ENCODE results near the gene PDE8A. TPM values are rescaled to one million over a fixed set of nuclear protein-coding genes. Genes with fewer than 3 reads are reported as not detected.

The PDE8A gene
- total and polyA plus RNA-seq, 2 donors (not counting 1 experiment from before 2014, with no cell fraction given): 17.4 to 51.1 TPM

DNA sequence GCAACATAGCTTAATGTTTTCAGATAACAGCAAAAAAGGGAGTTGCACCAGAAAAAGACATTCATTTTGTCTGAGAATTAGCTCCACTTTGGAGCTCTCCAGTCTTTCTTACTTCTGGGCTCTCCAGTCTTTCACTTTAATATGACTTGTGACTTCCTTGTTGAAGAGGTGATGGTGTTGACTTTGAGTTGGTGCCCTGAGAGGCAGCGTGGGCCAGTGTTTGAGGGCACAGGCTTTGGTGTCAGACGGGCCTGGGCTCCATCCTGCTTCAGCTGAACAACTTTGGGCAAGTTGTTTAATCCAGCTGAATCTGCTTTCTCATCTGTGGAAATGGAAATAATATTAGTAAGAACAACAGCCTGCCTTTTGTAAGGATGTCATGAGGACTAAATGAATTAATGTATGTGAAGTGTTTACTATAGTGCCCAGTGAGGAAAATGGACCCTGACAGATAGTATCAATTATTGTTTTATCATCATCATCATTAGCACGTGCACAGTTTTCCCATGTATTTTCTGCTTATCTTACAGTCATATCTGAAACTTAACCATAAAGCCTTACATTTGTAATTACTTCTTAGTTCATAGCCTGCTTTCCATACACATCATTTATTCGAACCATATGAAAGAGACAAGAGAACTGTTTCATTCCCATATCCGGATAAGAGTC, 108.4 kb downstream of the PDE8A start:
- Histone ChIP-seq H3K27me3 (replicated peaks in 1 of 4; ENCODE audit: control extremely low read depth in 1 of 4, control insufficient read depth in 3 of 4, insufficient read depth in 4 of 4, low read length in 3 of 4) (no peaks in the 10 kb centered on the region), H3K9me3 (ENCODE audit: control extremely low read depth in 1 of 3, control insufficient read depth in 2 of 3, insufficient read depth in 1 of 3, low read length in 2 of 3) (peaks cover 0 to 2% (median 0%) of the 10 kb centered on the region in 3 donors), H3K4me3 (ENCODE audit: control extremely low read depth in 1 of 5, extremely low read depth in 1 of 5, insufficient read depth in 1 of 5, low read depth in 2 of 5, low read length in 4 of 5) (no peak overlapping the region), H3K4me2 (replicated peaks; ENCODE audit: low read depth, low read length, poor library complexity, severe bottlenecking) (no peak overlapping the region), H3K79me2 (ENCODE audit: control insufficient read depth, insufficient read depth, low read length) (no peaks in the 10 kb centered on the region), H4K20me1 (ENCODE audit: control insufficient read depth, insufficient read depth, low read length, poor library complexity, severe bottlenecking) (no peaks in the 10 kb centered on the region), H3K9ac (ENCODE audit: low read length) (no peak overlapping the region), H3K36me3 (replicated peaks in 1 of 2; ENCODE audit: control extremely low read depth in 1 of 2, control insufficient read depth in 1 of 2, extremely low read depth in 1 of 2, insufficient read depth in 2 of 2, low read length in 1 of 2) (peaks cover 0 to 26% of the 10 kb centered on the region in 2 experiments), H3K27ac (ENCODE audit: low read length in 2 of 2) (no peak overlapping the region), H2AFZ (ENCODE audit: insufficient read depth, low read depth, low read length, poor library complexity, severe bottlenecking) (no peak overlapping the region), H3K4me1 (ENCODE audit: control insufficient read depth in 2 of 2, insufficient read depth in 2 of 2, low read length in 2 of 2) (no peaks in the 10 kb centered on the region)
- CTCF ChIA-PET: interaction anchor here (1.0 kb wide), 1 partner anchor 17 kb away, joined by 3 read pairs; no protein-coding TSS in a partner anchor
- TF ChIP-seq EZH2 (IDR thresholded peaks at IDR 0.05; ENCODE audit: borderline replicate concordance, insufficient read depth, low read depth, low read length, poor library complexity, severe bottlenecking): no peak
- TF ChIP-seq, protein P1, sequence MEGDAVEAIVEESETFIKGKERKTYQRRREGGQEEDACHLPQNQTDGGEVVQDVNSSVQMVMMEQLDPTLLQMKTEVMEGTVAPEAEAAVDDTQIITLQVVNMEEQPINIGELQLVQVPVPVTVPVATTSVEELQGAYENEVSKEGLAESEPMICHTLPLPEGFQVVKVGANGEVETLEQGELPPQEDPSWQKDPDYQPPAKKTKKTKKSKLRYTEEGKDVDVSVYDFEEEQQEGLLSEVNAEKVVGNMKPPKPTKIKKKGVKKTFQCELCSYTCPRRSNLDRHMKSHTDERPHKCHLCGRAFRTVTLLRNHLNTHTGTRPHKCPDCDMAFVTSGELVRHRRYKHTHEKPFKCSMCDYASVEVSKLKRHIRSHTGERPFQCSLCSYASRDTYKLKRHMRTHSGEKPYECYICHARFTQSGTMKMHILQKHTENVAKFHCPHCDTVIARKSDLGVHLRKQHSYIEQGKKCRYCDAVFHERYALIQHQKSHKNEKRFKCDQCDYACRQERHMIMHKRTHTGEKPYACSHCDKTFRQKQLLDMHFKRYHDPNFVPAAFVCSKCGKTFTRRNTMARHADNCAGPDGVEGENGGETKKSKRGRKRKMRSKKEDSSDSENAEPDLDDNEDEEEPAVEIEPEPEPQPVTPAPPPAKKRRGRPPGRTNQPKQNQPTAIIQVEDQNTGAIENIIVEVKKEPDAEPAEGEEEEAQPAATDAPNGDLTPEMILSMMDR (IDR thresholded peaks at IDR 0.05): no peak
- ATAC-seq (ENCODE audit: low read depth): no peak
- H3K4me1 Mint-ChIP-seq: no peaks in the 10 kb centered on the region
- H3K4me3 Mint-ChIP-seq: no peak overlapping the region
- POLR2A ChIA-PET: no interaction called here
- H3K27me3 Mint-ChIP-seq: no peaks in the 10 kb centered on the region
- WGBS (ENCODE audit: insufficient coverage): 100% methylated on average over 2 of the region's 5 CpGs
- no peak overlapping the region for H3K27ac Mint-ChIP-seq
- no peak for DNase-seq
- H3K9me3 Mint-ChIP-seq (ENCODE audit: insufficient read depth): no peaks in the 10 kb centered on the region
- intact Hi-C loops (cut with micrococcal nuclease): no loop called here

DNA sequence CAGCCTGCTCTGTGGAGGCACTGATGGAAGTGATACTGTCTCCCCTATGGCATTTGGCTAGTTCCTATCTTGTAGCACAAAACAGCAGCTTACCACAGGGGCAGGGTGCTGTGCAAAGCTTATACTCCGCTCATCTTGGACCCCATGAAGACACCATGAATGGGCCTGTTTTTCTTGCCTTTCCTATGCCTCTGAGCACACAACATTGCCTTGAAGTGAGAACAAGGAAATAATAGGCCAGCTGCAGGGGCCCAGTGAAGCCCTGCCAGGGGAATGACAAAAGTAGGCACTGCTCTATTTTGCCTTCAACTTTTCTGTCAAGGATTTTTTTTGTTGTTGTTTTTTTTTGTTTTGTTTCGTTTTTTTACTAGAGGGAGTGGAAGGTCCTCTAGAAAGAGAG, 110.3 kb downstream of the PDE8A start:
- peaks cover 0 to 25% of the 10 kb centered on the region in 2 experiments for H3K36me3 ChIP-seq (replicated peaks in 1 of 2; ENCODE audit: control extremely low read depth in 1 of 2, control insufficient read depth in 1 of 2, extremely low read depth in 1 of 2, insufficient read depth in 2 of 2, low read length in 1 of 2)
- intact Hi-C loops (cut with micrococcal nuclease): no loop called here
- ATAC-seq (ENCODE audit: low read depth) (no peak), DNase-seq (no peak)
- H3K9me3 ChIP-seq (ENCODE audit: control extremely low read depth in 1 of 3, control insufficient read depth in 2 of 3, insufficient read depth in 1 of 3, low read length in 2 of 3): peaks cover 0 to 2% (median 0%) of the 10 kb centered on the region in 3 donors
- no peaks in the 10 kb centered on the region for H4K20me1 ChIP-seq (ENCODE audit: control insufficient read depth, insufficient read depth, low read length, poor library complexity, severe bottlenecking)
- H3K4me2 ChIP-seq (replicated peaks; ENCODE audit: low read depth, low read length, poor library complexity, severe bottlenecking): no peak overlapping the region
- Mint-ChIP-seq H3K27ac (no peak overlapping the region), H3K9me3 (ENCODE audit: insufficient read depth) (no peaks in the 10 kb centered on the region), H3K27me3 (no peaks in the 10 kb centered on the region), H3K4me1 (no peaks in the 10 kb centered on the region), H3K4me3 (no peak overlapping the region)
- H3K79me2 ChIP-seq (ENCODE audit: control insufficient read depth, insufficient read depth, low read length): no peaks in the 10 kb centered on the region
- no peaks in the 10 kb centered on the region for H3K4me1 ChIP-seq (ENCODE audit: control insufficient read depth in 2 of 2, insufficient read depth in 2 of 2, low read length in 2 of 2)
- H3K9ac ChIP-seq (ENCODE audit: low read length): no peak overlapping the region
- ChIA-PET CTCF (no interaction called here), POLR2A (no interaction called here)
- TF ChIP-seq, protein P1 (IDR thresholded peaks at IDR 0.05): no peak
- TF ChIP-seq EZH2 (IDR thresholded peaks at IDR 0.05; ENCODE audit: borderline replicate concordance, insufficient read depth, low read depth, low read length, poor library complexity, severe bottlenecking): no peak
- no peaks in the 10 kb centered on the region for H3K27me3 ChIP-seq (replicated peaks in 1 of 4; ENCODE audit: control extremely low read depth in 1 of 4, control insufficient read depth in 3 of 4, insufficient read depth in 4 of 4, low read length in 3 of 4)
- no peak overlapping the region for H3K4me3 ChIP-seq (ENCODE audit: control extremely low read depth in 1 of 5, extremely low read depth in 1 of 5, insufficient read depth in 1 of 5, low read depth in 2 of 5, low read length in 4 of 5)
- H2AFZ ChIP-seq (ENCODE audit: insufficient read depth, low read depth, low read length, poor library complexity, severe bottlenecking): no peak overlapping the region
- 100% methylated on average over 2 of the region's 2 CpGs for WGBS (ENCODE audit: insufficient coverage)
- no peak overlapping the region for H3K27ac ChIP-seq (ENCODE audit: low read length in 2 of 2)

All from B cell (primary cell).